Measurements from ENCODE around the gene SLC27A5. TPM values are rescaled to one million over a fixed set of nuclear protein-coding genes. Genes with fewer than 3 reads are reported as not detected.

The SLC27A5 gene
- total and polyA plus RNA-seq, 2 of the 13 experiments (the other 11 are each of a cell fraction or from before 2014, with no cell fraction given): 30.3 to 40.2 TPM

GRCh38 chr19:58466760-58467589 lies 44.8 kb downstream of the SLC27A5 start, which contains the start of gene ZNF324 (continued):
- TF ChIP-seq ZNF407 (CRISPR knock-in tag; IDR thresholded peaks at IDR 0.05; ENCODE audit: not compliant biosample characterization) (no peak), MLX (CRISPR knock-in tag; IDR thresholded peaks at IDR 0.05) (peak; percentile 46; the same call in 1 of the 2 replicates), ZNF597 (CRISPR knock-in tag; IDR thresholded peaks at IDR 0.05) (no peak), HNF1A (IDR thresholded peaks at IDR 0.05; ENCODE audit: low read depth) (no peak), HNF1A (CRISPR knock-in tag; IDR thresholded peaks at IDR 0.05; ENCODE audit: borderline replicate concordance) (peak; percentile 35; the same call in 1 of the 2 replicates), MAFG (CRISPR knock-in tag; IDR thresholded peaks at IDR 0.05) (no peak), U2AF2 (IDR thresholded peaks at IDR 0.05; ENCODE audit: low read depth, low read length) (peak; percentile 67; the same call in 1 of the 2 replicates), ZBTB21 (CRISPR knock-in tag; IDR thresholded peaks at IDR 0.05) (no peak), ZGPAT (CRISPR knock-in tag; IDR thresholded peaks at IDR 0.05) (peak; percentile 72), ZFP36L1 (CRISPR knock-in tag; IDR thresholded peaks at IDR 0.05) (no peak), SIX1 (CRISPR knock-in tag; IDR thresholded peaks at IDR 0.05; ENCODE audit: borderline replicate concordance) (no peak), ZNF510 (CRISPR knock-in tag; IDR thresholded peaks at IDR 0.05; ENCODE audit: low read depth) (no peak)

Measured in HepG2 (cell line).